Gastroesophageal sphincter (tissue), 3 donors: Measurements from ENCODE around the gene MPPED1.

Experiments
- EP300 ChIP-seq: sonication (generic); formaldehyde crosslinking; IDR thresholded peaks from one replicate; pipeline ENCODE4 v1.6.1; 2017; ENCODE audit warnings: antibody characterized with exemption, mild to moderate bottlenecking
- POLR2AphosphoS5 ChIP-seq: sonication (generic); formaldehyde crosslinking; IDR thresholded peaks from one replicate; pipeline ENCODE4 v1.6.1; 2017; ENCODE audit warnings: antibody characterized with exemption
- TF ChIP-seq, protein P1 (sequence below), 4 experiments: fragments of 200-600 bp in 2 of 4; fragments of 450-650 bp in 2 of 4; sonication (generic) in 1 of 4; IDR thresholded peaks; one replicate each; pipeline ENCODE4 v1.5.1; 2017 to 2019; ENCODE audit warnings: antibody characterized with exemption in 4 of 4, mild to moderate bottlenecking in 2 of 4, moderate library complexity in 2 of 4

DNA sequence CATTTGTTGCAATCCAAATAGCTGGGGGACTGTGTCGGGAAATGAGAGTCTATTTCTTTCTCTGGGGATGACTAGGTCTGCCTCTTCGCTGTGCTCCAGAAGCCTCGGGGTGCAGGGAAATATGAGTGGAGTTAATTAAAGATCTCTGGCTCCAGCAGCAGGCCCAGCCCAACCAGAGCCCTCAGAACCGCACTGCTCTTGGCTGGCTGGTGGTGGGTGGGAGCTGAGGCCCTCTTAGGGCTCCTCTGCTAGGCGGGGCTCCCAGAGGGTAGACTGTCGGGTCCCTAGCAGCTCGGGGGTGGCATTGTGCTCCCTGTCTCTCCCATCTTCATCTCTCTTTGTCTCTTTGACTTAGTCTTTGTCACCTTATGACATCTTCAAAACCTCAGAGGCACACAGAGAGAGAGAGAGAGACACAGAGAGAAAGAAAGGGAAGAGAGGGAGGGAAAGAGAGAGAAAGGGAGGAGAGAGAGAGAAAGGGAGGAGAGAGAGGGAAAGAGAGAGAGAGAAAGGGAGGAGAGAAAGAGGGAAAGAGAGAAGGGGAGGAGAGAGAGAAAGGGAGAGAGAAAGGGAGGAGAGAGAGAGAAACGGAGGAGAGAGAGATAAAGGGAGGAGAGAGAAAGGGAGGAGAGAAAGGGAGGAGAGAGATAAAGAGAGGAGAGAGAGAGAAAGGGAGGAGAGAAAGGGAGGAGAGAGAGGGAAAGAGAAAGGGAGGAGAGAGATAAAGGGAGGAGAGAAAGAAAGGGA is 20.2 kb downstream of the MPPED1 start:
- TF ChIP-seq, protein P1, sequence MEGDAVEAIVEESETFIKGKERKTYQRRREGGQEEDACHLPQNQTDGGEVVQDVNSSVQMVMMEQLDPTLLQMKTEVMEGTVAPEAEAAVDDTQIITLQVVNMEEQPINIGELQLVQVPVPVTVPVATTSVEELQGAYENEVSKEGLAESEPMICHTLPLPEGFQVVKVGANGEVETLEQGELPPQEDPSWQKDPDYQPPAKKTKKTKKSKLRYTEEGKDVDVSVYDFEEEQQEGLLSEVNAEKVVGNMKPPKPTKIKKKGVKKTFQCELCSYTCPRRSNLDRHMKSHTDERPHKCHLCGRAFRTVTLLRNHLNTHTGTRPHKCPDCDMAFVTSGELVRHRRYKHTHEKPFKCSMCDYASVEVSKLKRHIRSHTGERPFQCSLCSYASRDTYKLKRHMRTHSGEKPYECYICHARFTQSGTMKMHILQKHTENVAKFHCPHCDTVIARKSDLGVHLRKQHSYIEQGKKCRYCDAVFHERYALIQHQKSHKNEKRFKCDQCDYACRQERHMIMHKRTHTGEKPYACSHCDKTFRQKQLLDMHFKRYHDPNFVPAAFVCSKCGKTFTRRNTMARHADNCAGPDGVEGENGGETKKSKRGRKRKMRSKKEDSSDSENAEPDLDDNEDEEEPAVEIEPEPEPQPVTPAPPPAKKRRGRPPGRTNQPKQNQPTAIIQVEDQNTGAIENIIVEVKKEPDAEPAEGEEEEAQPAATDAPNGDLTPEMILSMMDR (IDR thresholded peaks at IDR 0.05): no peak
- TF ChIP-seq POLR2AphosphoS5 (no peak), EP300 (no peak)
